Measurements from ENCODE around the gene ZBTB20. TPM values are rescaled to one million over a fixed set of nuclear protein-coding genes. Genes with fewer than 3 reads are reported as not detected.
A peak's percentile ranks its signal among the peaks of the same experiment; 100 is the strongest.
"Not testable (repeated sequence)": the region's sequence is repeated elsewhere in the genome, so short reads cannot be mapped to it uniquely, and the experiment has no call there.

ZBTB20 gene
- total and polyA plus RNA-seq, 2 donors from 2014 or later, result 0.99 to 142 TPM

- no peaks in the 10 kb centered on the region for H3K4me1 ChIP-seq (ENCODE audit: control insufficient read depth in 2 of 3, insufficient read depth in 2 of 3, low read depth in 1 of 3, low read length in 3 of 3)
- no peaks in the 10 kb centered on the region for H3K27me3 ChIP-seq (ENCODE audit: control insufficient read depth, insufficient read depth, low read length)
- FAIRE-seq, result no peak
- no peaks in the 10 kb centered on the region for H3K36me3 ChIP-seq (ENCODE audit: control insufficient read depth in 2 of 3, insufficient read depth in 3 of 3, low read length in 3 of 3)
- H3K4me3 ChIP-seq (ENCODE audit: low read length in 3 of 3), result no peak overlapping the region
- no peak overlapping the region for H3K9ac ChIP-seq (ENCODE audit: low read length in 3 of 3)
- TF ChIP-seq CTCF (IDR thresholded peaks at IDR 0.05; ENCODE audit: borderline replicate concordance, extremely low read depth, insufficient read depth), result no peak
- no peaks in the 10 kb centered on the region for H3K9me3 ChIP-seq (ENCODE audit: control insufficient read depth in 2 of 3, insufficient read depth in 1 of 3, low read length in 3 of 3)
- DNase-seq, result no peak
- intact Hi-C loops (cut with DNase I), result no loop called here
- H3K27ac ChIP-seq (ENCODE audit: low read depth in 2 of 2, low read length in 2 of 2), result no peak overlapping the region
Measured at GRCh38 chr3:114816052-114816451, 331.0 kb downstream of the ZBTB20 start.

- FAIRE-seq; H3K4me3 ChIP-seq (ENCODE audit: low read length in 3 of 3); H3K27me3 ChIP-seq (ENCODE audit: control insufficient read depth, insufficient read depth, low read length); H3K36me3 ChIP-seq (ENCODE audit: control insufficient read depth in 2 of 3, insufficient read depth in 3 of 3, low read length in 3 of 3); H3K9ac ChIP-seq (ENCODE audit: low read length in 3 of 3); H3K4me1 ChIP-seq (ENCODE audit: control insufficient read depth in 2 of 3, insufficient read depth in 2 of 3, low read depth in 1 of 3, low read length in 3 of 3); H3K27ac ChIP-seq (ENCODE audit: low read depth in 2 of 2, low read length in 2 of 2); H3K9me3 ChIP-seq (ENCODE audit: control insufficient read depth in 2 of 3, insufficient read depth in 1 of 3, low read length in 3 of 3); intact Hi-C loops (cut with DNase I): not testable (repeated sequence)
- DNase-seq, result peak in 1 of 5 donors; percentile 68
Measured at GRCh38 chr3:114812541-114813238, 334.4 kb downstream of the ZBTB20 start.

DNA sequence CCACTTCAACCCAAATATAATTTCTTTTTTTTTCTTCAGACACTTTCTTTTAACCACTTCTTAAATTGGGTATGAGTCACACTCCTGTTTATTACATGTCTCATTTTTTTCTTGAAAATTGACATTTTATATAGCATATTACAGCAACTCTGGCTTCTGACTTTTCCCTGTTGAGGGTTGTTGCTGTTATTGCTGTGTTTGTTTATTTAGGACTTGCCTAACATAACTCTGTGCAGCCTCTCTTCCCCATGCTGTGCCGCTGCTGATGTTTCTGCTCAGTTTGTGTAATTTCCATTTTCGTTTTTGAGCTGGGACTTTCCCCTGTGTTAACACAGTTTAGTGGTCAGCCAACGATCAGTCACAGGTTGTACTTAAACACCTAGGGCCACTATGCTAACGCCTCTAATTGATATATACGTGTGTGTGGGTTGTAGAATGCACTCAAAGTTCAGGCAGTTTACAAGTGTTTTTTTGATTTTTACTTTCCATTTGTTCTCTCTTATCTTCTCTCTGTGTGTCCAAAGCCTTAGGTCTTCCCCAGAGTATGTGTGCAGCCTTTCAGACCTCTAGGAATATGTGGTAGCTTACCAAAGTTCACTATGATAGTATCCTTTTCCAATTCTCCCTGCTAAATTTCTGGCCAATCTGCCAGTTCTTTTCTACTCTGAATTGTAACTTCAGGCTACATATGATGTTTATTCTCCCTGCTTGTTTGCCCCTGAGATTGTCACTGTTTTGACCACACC, 337.2 kb downstream of the ZBTB20 start:
- H3K27ac ChIP-seq (ENCODE audit: low read depth in 2 of 2, low read length in 2 of 2), result peak overlapping the region; percentile 15 to 18
- H3K4me1 ChIP-seq (ENCODE audit: control insufficient read depth in 2 of 3, insufficient read depth in 2 of 3, low read depth in 1 of 3, low read length in 3 of 3), result peaks cover 0 to 6% (median 5%) of the 10 kb centered on the region in 3 donors
- peak overlapping the region in 2 of 3 donors; percentile 23 to 27 for H3K4me3 ChIP-seq (ENCODE audit: low read length in 3 of 3)
- H3K36me3 ChIP-seq (ENCODE audit: control insufficient read depth in 2 of 3, insufficient read depth in 3 of 3, low read length in 3 of 3), result no peaks in the 10 kb centered on the region
- TF ChIP-seq CTCF (IDR thresholded peaks at IDR 0.05; ENCODE audit: borderline replicate concordance, extremely low read depth, insufficient read depth), result no peak
- no peaks in the 10 kb centered on the region for H3K27me3 ChIP-seq (ENCODE audit: control insufficient read depth, insufficient read depth, low read length)
- peak overlapping the region in 1 of 3 donors; percentile 46 for H3K9ac ChIP-seq (ENCODE audit: low read length in 3 of 3)
- intact Hi-C loops (cut with DNase I), result no loop called here
- DNase-seq (no peak), FAIRE-seq (no peak)
- no peaks in the 10 kb centered on the region for H3K9me3 ChIP-seq (ENCODE audit: control insufficient read depth in 2 of 3, insufficient read depth in 1 of 3, low read length in 3 of 3)

DNA sequence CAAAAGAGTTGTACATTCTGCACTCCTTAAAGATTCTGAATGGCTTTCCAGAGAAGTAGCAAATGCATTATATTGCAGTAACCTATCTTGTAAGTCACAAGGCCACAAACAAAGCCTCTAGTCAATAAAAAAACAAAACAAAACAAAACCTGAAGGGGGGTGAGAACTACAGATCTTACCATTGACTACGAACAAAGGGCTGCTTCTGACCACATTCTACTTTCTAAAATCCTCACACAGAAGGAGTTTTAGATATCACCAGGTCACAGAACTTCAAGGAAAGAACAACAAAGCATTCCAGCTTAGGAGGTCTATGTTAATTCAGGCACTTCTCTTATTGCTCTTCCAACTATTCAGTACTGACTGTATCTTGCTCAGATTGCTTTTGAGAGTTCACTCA, 343.0 kb downstream of the ZBTB20 start:
- Histone ChIP-seq H3K36me3 (ENCODE audit: control insufficient read depth in 2 of 3, insufficient read depth in 3 of 3, low read length in 3 of 3) (no peaks in the 10 kb centered on the region), H3K4me3 (ENCODE audit: low read length in 3 of 3) (no peak overlapping the region), H3K27me3 (ENCODE audit: control insufficient read depth, insufficient read depth, low read length) (no peaks in the 10 kb centered on the region), H3K4me1 (ENCODE audit: control insufficient read depth in 2 of 3, insufficient read depth in 2 of 3, low read depth in 1 of 3, low read length in 3 of 3) (peaks cover 4 to 8% (median 6%) of the 10 kb centered on the region in 3 donors), H3K27ac (ENCODE audit: low read depth in 2 of 2, low read length in 2 of 2) (no peak overlapping the region), H3K9ac (ENCODE audit: low read length in 3 of 3) (no peak overlapping the region), H3K9me3 (ENCODE audit: control insufficient read depth in 2 of 3, insufficient read depth in 1 of 3, low read length in 3 of 3) (no peaks in the 10 kb centered on the region)
- FAIRE-seq (no peak), DNase-seq (no peak)
- intact Hi-C loops (cut with DNase I), result no loop called here
- no peak for TF ChIP-seq CTCF (IDR thresholded peaks at IDR 0.05; ENCODE audit: borderline replicate concordance, extremely low read depth, insufficient read depth)

Data from kidney (tissue), 14 donors.